Effector CD4-positive, alpha-beta T cell (primary cell): ENCODE results near the gene ANXA5.

ENCODE experiments used
- DNase-seq: peaks from one replicate; pipeline ENCODE4 v3.0.0-alpha.2; 2020

Gene ANXA5

DNA sequence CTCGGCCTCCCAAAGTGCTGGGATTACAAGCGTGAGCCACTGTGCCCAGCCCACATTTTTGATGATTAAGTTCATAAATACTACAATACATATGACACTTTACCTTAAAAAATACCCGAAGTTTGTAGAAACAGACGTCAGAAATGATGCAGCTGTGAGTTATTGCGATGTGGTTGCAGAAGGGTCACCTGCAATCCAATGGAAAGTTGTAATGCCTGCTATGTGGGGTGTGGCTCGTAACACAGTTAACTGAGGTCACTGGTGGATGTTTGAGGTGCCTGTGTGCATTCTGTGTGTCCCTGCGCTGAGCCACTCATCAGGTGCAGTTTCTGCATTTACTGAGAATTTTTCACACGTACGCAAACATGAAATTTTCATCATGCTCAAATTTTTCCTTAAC lies 64.1 kb downstream of the ANXA5 start:
- DNase-seq = no peak
